NCI-H2196 (cell line): Measurements from ENCODE around the gene FAM234A.

Experiments used
- DNase-seq: peaks from one replicate; lab custom pipeline; 2025; ENCODE audit not compliant: unreplicated experiment; lab: John Stamatoyannopoulos, UW

FAM234A gene

DNA sequence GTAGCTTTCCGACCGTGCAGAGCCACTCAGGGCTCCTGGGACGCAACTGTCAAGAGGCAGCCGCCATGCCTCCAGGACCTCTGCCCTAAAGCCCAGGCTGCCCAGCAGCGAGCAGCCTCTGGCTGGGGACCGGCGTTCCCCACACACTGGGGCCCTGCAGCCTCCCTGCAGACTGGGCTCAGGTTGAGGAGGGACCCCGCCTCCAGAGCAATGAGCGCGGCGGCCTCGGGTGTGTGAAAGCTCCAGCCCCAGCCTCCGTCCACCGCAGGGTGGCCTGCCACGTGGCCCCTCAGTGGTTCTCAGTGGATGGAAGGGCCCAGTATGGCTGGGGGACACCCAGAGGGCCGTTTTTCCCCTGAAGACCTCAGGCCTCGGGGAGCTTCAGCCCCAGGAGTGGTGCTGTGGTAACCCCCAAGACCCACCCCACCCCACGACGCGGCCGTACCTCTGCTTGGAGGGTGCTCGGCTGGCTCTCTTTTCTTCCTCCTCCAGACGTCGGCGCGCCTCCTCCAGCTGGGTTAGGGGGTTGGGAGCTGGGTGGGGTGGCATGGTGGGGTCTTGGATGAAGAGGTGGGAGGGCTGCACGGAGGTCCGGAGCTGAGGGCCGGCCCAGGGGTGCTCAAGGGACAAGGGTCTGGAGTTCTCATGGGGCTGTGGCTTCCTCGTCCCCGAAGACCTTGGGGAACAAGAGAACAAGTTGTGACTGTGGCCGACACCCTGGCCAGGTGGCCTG, 58.6 kb downstream of the FAM234A start:
- DNase-seq = no peak

GRCh38 chr16:296276-296675, 61.7 kb downstream of the FAM234A start:
- no peak for DNase-seq

DNA sequence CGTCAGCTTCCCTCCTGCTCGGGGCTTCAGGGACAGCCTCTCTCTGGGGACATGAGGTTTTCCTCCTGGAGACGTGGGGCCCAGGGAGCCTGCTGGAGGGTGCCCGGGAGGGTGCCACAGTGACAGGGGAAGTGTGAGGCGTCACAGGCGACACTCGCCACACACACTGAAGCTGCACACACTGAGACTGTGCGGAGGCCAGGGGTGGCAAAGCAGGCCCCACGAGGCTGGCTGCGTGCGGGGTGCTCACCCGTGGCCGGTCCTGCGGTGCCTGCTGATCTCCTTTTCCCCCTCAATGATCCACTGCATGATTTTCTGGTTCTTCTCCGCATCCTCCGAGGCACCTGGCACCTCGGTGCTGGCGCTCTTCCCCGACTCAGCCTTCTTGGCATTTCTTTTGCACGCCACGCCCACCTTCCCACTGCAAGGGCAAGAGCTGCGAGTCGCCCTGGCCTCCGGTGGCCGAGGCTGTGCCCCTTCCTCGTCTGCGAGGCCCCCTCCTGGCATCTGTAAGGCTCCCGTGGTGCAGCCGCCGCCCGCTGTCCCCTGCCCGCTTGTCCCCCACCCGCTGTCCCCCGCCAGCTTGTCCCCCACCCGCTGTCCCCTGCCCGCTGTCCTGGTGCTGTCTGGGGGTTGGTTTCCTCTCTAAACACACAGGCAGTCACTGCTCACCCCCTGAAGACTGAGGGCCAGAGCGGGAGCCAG, 62.3 kb downstream of the FAM234A start:
- DNase-seq = no peak

- no peak for DNase-seq
Measured at GRCh38 chr16:297832-298231, 63.2 kb downstream of the FAM234A start.

GRCh38 chr16:301235-301634, 66.6 kb downstream of the FAM234A start:
- no peak for DNase-seq

- no peak for DNase-seq
Measured at GRCh38 chr16:301950-302349, 67.3 kb downstream of the FAM234A start.

GRCh38 chr16:303760-304505, 69.3 kb downstream of the FAM234A start:
- DNase-seq = no peak

GRCh38 chr16:305916-306626, 71.5 kb downstream of the FAM234A start:
- DNase-seq = no peak

DNA sequence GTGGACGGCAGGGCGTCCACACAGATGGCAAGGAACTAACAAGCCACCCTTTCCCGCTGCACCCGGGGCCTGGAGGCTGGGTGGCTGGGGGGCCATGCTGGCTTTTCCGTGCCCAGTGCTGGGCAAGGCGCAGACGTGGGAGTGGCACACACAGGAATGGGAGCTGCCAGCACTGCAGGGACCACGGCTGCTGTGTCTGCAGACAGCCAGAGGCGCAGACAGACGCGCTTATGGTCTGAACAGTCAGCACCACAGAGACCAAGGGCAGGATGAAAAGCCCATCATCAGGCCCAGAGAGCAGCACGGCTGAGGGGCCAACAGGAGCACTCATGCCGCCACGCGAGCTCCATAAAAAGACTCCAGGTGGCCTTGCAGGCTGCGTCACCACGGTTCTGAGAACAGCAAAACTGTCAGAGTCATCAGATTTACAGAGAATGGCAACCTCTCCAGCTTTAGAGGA, 72.3 kb downstream of the FAM234A start:
- no peak for DNase-seq

GRCh38 chr16:307691-308312, 73.2 kb downstream of the FAM234A start:
- DNase-seq = no peak

DNA sequence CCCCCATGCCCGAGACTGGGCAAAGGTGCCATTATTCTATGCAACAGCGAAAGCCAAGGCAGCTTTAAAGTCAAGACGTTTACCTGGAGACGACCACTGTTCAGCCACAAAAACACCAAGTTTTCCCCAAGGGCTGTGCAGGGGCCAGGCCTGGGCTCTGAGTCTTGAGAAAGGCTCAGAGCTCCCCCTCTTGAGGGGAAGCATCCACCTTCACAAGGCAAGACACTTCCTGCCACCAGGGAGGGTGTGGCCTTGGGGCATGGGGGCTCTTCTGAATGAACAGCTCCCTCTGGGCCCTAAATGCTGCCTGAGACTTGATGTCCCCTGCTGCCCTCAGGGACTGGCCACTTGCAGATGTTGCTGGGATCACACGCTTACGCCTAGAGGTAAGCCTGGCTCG, 74.9 kb downstream of the FAM234A start:
- no peak for DNase-seq

- DNase-seq = no peak
Measured at GRCh38 chr16:311725-312124, 77.1 kb downstream of the FAM234A start.

GRCh38 chr16:314351-314750, 79.7 kb downstream of the FAM234A start:
- no peak for DNase-seq

DNA sequence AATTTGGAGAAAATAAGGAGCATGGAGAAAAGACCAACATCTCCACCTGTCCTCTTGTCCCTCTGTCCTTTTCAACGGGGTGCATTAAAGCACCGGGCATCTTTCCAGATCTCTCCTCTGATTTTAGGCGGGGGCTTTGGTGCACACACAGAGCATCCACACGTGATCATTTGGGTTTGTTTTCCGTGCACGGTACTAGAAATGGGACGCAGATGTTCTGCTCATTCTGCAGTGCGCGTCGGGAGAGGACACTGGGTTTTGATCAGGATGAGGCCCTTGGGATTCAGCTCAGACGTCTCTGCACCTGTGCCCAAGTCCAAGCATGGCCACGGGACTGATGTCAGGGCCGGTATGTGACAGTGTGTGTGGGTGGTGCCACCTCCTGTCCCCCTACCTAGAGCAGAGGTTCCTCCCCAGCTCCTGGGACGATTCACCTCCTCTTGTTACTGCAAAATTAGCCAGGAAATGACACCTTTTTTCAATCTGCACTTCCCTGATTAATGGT, 80.2 kb downstream of the FAM234A start:
- DNase-seq = no peak
